ENCODE measurements around the gene RPS6KA1.
"Not testable (repeated sequence)": the region's sequence is repeated elsewhere in the genome, so short reads cannot be mapped to it uniquely, and the experiment has no call there.

Gene RPS6KA1

GRCh38 chr1:26603856-26604255 lies 74.3 kb downstream of the RPS6KA1 start:
- no peak for DNase-seq

- DNase-seq = no peak
These were observed 77.6 kb downstream of the RPS6KA1 start for GRCh38 chr1:26607186-26607585.

GRCh38 chr1:26608895-26609294 lies 79.3 kb downstream of the RPS6KA1 start:
- DNase-seq = no peak

GRCh38 chr1:26610781-26611180 lies 81.2 kb downstream of the RPS6KA1 start:
- DNase-seq = no peak

- not testable (repeated sequence) for DNase-seq
These were observed 83.1 kb downstream of the RPS6KA1 start for GRCh38 chr1:26612627-26613026.

GRCh38 chr1:26614655-26615411 lies 85.3 kb downstream of the RPS6KA1 start:
- DNase-seq = no peak

- no peak for DNase-seq
These were observed 87.3 kb downstream of the RPS6KA1 start for GRCh38 chr1:26616881-26617280.

GRCh38 chr1:26618561-26618960 lies 89.0 kb downstream of the RPS6KA1 start:
- DNase-seq = no peak
